GM11168 (cell line): ENCODE measurements around the gene ERAP2.
"Not testable (repeated sequence)": the region's sequence is repeated elsewhere in the genome, so short reads cannot be mapped to it uniquely, and the experiment has no call there.

Experiments used
- in situ Hi-C: fragments of 300-500 bp; cut with MboI; formaldehyde crosslinking; loops from one replicate; pipeline ENCODE4 v1.12.0; 2022; ENCODE audit warnings: low sequenced_read_pairs; ENCODE audit not compliant: unreplicated experiment

Gene ERAP2, protein sequence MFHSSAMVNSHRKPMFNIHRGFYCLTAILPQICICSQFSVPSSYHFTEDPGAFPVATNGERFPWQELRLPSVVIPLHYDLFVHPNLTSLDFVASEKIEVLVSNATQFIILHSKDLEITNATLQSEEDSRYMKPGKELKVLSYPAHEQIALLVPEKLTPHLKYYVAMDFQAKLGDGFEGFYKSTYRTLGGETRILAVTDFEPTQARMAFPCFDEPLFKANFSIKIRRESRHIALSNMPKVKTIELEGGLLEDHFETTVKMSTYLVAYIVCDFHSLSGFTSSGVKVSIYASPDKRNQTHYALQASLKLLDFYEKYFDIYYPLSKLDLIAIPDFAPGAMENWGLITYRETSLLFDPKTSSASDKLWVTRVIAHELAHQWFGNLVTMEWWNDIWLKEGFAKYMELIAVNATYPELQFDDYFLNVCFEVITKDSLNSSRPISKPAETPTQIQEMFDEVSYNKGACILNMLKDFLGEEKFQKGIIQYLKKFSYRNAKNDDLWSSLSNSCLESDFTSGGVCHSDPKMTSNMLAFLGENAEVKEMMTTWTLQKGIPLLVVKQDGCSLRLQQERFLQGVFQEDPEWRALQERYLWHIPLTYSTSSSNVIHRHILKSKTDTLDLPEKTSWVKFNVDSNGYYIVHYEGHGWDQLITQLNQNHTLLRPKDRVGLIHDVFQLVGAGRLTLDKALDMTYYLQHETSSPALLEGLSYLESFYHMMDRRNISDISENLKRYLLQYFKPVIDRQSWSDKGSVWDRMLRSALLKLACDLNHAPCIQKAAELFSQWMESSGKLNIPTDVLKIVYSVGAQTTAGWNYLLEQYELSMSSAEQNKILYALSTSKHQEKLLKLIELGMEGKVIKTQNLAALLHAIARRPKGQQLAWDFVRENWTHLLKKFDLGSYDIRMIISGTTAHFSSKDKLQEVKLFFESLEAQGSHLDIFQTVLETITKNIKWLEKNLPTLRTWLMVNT

DNA sequence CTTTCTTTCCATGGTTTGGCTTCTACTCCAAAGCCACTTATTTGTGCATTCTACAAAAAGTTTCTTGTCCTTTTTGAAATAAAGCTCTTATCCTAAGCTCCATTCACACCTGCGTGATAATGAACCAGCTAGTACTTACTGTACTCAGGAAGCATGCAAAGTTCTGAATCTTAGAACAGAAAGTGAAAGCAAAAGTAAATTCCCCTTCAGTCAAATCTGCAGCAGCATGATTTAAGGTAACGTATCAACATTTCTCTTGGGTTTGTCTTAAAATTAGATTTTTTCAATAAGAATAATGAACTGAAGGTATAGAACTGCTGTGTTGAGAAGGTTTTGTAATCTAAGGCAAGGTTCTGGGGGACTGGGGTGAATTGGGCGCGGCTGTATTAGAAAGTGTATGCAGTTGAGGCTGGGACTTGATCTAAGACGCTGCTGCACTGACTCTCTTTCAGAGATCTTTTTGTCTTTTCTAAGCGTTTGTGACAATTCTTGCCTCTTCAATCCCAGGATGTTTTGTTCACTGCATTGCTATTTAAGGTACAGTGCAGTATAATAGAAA, at the start of gene ERAP2:
ERAP2 (plus strand) TSS at position 209 of the 559 bp plus-strand sequence. CDS start 3,186 bp downstream, outside the sequence.
- in situ Hi-C loops, result loop anchor here (25.0 kb wide), 1 partner anchor 286 kb away; no protein-coding TSS in a partner anchor

- in situ Hi-C loops, result no loop called here
Observed at GRCh38 chr5:96829297-96829696, 47.0 kb upstream of the ERAP2 start.

DNA sequence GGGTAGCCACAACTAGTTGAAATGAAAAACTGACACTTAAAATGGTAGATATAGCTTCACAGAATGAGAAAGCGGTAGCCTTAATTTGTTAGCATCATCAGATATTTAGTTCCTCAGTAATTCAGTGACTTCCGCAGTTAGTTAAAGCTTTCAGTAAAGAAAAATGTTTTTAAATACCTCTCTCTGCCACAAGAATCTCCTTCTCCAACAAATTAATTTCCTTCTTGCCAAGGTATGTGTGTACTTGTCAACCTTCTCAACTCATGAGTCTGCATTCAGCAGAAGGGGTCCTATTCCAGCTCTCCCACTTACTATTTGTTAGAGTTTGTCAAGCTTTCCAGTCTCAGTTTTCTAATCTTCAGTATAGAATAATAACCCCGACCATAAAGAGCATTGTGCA, 42.3 kb upstream of the ERAP2 start:
- in situ Hi-C loops, result no loop called here

- in situ Hi-C loops, result no loop called here
Observed at GRCh38 chr5:96835791-96836191, 40.5 kb upstream of the ERAP2 start.

DNA sequence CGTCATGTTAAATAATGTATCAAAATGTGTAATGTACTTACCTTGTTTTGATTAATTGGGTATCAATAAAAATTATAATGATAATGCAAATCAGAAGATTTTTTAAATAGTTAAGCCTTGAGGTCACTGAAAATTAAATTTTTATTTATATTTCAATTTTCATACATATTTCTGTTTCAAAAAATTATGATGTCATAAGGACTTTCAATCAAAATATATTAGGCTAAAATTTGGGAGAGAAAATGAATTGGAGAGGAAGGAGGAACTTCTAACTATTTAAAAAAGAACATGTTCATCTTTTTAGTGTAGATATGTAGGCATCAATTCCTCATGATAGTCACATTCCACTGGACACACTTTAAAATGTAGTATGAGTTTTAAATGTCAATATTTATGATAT, 39.5 kb upstream of the ERAP2 start:
- in situ Hi-C loops, result no loop called here

GRCh38 chr5:96837303-96837702, 39.0 kb upstream of the ERAP2 start:
- in situ Hi-C loops, result no loop called here

DNA sequence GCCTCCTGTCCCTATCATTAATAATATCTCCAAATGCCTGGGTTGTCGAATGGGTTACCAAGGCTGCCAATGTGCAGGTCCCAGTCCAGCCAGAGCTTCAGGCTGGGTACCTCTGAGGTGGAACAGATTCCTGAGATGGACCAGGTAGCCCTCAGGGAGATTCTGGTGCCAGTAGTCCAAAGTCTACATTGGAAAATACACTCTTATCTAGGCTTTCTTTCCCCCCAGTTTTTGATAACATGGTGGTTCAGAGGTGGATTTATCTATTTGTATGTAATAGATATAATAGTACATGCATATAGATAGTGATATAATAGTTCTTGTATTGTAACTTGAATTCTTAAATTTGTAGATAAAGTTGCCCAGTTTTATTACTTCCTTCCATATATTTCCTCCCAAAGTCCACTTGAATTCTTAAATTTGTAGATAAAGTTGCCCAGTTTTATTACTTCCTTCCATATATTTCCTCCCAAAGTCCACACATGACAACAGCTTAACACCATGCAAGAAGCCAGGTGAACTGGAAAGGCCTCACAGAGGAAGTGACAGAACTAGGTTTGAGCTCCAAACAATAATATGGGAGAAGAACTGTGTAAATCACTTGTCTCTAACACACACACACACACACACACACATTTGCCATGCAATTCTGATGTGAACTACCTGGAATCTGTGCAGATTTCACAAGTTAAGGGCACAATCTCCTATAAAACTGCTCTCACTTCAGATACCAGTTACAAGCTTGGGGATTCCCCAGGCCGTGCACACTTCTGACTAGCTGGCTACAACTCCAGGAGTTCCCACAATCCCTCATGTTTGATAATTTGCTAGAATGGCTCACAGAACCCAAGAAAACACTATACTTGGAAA, 37.9 kb upstream of the ERAP2 start:
- in situ Hi-C loops, result no loop called here

DNA sequence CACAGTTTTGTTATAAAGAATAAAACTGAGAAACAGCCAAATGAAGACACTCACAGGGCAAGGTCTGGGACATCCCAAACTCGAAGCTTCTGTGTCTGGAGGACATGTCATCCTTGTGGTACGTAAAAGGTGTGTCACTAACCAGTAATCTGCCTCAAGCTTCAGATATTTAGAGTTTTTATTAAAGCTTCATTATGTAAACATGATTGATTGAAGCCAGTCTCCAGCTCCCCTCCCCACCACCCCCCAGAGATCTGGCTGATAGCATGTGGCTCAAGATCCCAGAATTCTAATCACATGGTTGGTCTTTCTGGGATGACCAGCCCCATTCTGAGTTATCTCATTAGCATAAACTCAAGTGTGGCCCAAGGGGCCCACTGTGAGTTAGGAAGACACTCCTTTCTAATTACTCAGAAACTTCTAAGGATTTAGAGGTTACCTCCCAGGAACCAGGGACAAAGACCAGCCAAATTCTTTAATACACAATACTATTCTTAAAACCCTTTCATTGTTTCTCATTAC, 37.2 kb upstream of the ERAP2 start:
- in situ Hi-C loops, result no loop called here

DNA sequence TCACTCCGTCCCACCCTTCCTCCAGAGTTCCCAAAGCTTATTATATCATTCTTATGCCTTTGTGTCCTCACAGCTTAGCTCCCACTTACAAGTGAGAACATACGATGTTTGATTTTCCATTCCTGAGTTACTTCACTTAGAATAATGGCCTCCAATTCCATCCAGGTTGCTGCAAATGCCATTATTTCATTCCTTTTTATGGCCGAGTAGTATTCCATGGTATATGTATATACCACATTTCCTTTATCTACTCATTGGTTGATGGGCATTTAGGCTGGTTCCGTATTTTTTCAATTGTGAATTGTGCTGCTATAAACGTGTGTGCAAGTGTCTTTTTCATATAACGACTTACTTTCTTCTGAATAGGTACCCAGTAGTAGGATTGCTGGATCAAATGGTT, 34.4 kb upstream of the ERAP2 start:
- in situ Hi-C loops, result not testable (repeated sequence)

- in situ Hi-C loops, result no loop called here
Observed at GRCh38 chr5:96843140-96843539, 33.2 kb upstream of the ERAP2 start.

DNA sequence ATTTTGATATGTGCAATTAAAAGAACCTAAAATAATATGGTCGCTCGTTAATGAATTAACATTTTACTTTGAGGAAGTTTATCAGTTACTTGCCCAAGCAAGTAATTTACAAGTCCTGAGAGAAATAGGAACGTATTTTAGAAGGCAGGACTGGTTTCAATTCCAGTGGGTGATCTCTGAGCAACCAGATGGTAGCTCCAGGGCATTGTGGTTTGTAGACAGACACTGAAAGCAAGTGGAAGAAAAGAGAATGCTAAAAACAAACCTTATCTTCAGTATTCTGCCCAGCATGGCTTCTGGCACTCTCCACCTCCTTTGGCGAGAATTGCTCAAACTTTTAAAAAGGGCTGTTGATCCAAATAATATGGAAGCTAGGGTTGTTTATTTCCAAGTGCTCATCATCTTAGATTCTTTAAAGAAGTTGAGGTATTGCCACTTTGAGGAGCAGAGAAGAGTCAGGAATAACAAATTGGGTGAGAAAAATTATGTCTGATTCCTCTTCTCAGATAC, 31.8 kb upstream of the ERAP2 start:
- in situ Hi-C loops, result no loop called here

- in situ Hi-C loops, result no loop called here
Observed at GRCh38 chr5:96851312-96852062, 24.8 kb upstream of the ERAP2 start.

GRCh38 chr5:96852759-96853158, 23.5 kb upstream of the ERAP2 start:
- in situ Hi-C loops, result no loop called here

- in situ Hi-C loops, result no loop called here
Observed at GRCh38 chr5:96854067-96854466, 22.2 kb upstream of the ERAP2 start.

DNA sequence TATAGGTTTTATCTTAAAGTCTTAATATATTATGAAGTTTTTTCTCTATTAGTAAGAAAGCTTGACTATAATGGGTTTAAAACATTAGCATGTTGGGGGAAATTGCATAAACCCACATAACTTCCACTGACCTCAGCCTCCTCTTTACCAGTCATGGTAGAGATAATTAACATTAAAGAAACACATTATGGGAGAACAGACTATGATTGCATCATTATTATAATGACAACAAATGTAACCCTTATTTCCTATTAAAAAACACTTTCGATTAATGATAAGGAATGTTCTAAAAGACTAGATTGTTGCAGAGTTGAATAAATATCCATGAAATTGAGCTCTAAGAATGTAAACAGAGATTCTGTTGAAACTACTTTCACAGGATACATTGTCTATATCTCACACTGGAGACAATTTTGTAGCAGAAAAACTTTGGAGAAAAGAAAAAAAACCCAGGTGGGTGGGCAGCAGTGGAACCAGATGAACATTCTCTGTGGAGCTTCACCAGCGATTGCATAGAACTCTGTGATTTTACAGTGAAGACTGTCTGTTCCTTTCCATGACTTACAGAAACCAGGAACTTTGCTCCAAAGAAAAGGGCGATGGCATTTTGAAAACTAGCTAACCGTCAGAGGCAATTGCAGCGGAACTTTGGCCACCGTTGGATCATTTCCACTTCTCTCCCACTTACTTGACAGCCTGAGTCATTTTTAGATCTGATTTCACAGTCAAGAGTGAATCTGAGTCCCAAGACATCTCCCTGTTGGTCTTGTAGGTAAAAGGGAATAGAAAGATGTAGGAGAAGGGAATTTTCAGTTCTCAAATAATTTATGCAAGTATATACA, 21.0 kb upstream of the ERAP2 start:
- in situ Hi-C loops, result no loop called here

DNA sequence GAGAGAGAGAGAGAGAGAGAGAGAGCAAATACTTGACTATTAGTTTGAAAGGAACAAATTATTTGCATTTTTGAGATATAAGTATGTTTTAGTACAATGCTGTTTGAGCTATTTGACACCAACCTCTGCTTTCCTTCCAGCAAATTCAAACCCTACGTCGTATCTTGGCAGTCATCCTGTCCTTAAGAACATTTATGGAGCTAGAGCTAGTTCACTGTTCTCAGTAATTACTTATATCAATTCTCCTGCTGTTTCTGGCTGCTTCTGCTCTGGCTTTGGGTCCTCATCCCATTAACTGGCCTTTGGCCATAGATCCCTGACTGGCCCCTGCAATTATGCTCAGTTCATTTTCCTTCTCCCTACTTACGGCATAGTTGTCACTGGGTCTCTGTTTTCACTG, 19.9 kb upstream of the ERAP2 start:
- in situ Hi-C loops, result no loop called here

DNA sequence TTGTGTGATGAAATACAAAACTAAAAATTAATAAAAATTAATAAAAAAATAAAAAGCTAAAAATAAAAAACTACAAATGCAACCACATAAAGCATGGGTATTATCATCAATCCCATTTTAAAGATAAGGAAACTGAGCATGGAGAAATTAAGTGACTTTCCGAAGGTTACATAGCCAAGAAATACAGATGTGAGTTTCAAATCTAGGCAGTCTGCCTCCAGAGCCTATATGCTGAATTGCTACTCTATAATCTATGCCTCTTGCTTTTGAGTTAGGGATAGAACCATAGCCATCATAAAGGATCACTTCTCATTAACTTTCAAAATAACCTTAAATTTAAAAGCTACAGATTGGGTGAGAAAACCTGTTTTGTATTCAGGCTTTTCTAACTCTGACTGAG, 18.8 kb upstream of the ERAP2 start:
- in situ Hi-C loops, result no loop called here

DNA sequence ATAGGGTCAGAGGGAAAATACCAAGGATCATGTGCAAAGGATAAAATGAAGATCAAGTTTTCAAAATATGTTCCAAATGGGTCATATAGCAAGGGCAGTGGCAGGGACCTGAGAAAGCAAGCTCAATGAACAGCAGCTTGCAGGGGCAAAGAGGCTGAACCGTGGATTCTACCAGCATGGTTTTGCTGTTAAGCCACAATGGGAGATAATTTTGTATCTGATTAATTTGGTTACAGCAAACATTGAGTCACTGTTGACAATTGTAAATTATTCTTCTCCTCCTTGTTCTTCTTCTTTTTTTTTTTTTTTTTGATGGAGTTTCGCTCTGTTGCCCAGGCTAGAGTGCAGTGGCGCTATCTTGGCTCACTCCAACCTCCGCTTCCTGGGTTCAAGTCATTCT, 18.4 kb upstream of the ERAP2 start:
- in situ Hi-C loops, result no loop called here
